Renal cortical epithelial cell (primary cell): Measurements from ENCODE around the gene MRPL47. TPM values are rescaled to one million over a fixed set of nuclear protein-coding genes. Genes with fewer than 3 reads are reported as not detected.
"Not testable (repeated sequence)": the region's sequence is repeated elsewhere in the genome, so short reads cannot be mapped to it uniquely, and the experiment has no call there.

Experiments used
- DNase-seq: peaks from one replicate; pipeline ENCODE4 v3.0.0-alpha.2; 2011; ENCODE audit warnings: low read depth
- total RNA-seq: library from RNA; depleted of rRNA; stranded (reverse); fragments of >200 nt; gene quantifications from 2 replicates; pipeline ENCODE4 v1.2.3, GENCODE V29; 2014

MRPL47 gene
- 29.7 and 40.1 TPM in 2 replicates for total RNA-seq

DNA sequence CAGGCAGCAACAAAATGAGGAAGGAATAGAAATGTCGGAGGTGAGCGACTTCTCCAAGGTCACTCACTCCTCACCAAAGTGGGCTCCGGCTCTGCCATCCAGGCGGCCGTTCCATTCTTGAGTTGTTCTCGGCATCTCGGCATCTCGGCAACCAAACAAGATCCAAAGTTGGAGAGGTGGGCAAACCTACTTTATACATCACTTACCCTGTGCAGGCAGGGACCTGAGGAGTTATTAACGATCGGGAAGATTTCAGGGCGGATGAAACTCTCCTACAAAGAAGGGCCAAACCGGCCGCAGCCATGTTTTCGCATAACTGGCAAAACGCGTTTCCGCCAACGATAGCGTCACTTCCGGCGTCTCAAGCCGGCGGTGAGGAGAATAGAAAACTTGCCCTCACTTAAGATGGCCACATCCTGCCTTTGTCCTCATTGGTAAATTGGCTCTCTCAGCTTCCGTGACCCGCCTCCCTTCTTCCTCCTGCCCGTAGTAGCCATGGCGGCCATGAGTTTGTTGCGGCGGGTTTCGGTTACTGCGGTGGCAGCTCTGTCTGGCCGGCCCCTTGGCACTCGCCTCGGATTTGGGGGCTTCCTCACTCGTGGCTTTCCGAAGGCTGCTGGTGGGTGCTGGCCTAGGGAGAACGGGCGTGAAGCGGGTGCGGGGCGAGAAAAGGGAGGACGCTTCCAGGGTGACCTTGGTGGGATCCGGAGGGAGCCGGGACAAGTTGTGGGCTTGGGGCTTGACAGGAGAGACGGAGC lies at the start of gene MRPL47, which contains the start of gene NDUFB5:
TSS of gene MRPL47 (minus strand) at position 318 of the 758 bp plus-strand sequence. CDS start at position 304, 14 bp downstream.
TSS of gene NDUFB5 (plus strand) at position 474 of the 758 bp plus-strand sequence. CDS start at position 496, 22 bp downstream.
- DNase-seq: peak; percentile 95

GRCh38 chr3:179653096-179653797 lies 48.8 kb upstream of the MRPL47 start:
- DNase-seq: peak; percentile 60

- peak; percentile 63 for DNase-seq
Measured at GRCh38 chr3:179652447-179653095, 48.1 kb upstream of the MRPL47 start, which contains the start of gene USP13. USP13 (plus strand) TSS chr3:179653040; CDS start chr3:179653226, 186 bp downstream.

DNA sequence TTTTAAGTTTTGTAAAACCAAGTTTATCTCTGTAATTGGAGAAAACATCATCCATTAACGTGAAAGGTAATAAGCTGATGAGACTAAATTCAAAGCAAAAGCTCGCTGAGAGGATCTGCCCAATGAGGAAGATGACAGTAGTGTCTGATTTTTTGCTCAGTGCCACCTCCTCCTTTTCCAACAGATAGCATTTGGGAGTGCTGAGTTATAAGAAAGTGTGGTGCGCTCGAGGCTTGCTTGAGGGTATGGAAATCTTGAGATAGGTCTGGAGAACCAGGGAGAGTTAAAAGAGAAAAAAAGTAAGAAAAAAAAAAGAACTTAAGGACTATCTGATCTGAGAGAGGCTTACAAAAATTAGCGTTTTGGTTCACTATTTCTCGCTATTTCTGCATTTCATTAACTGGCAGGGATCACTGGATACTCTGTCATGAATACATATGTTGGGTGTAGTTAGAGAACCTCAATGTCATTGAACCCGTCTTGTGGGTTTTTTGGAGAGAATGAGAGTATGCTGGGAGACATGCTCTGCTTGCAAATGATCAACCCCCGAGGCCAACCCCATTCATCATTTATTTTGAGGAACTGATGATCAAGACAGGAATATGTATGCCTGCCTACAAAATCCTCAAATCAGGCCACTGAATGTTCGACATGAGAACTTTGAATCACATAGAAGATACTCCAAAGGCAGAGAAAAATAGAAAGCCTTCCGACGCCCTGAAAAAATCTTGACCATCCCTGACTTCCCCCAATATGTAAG lies 47.4 kb upstream of the MRPL47 start:
- DNase-seq: no peak

- no peak for DNase-seq
Measured at GRCh38 chr3:179646177-179646576, 41.7 kb upstream of the MRPL47 start.

- DNase-seq: not testable (repeated sequence)
Measured at GRCh38 chr3:179643837-179644236, 39.4 kb upstream of the MRPL47 start.

DNA sequence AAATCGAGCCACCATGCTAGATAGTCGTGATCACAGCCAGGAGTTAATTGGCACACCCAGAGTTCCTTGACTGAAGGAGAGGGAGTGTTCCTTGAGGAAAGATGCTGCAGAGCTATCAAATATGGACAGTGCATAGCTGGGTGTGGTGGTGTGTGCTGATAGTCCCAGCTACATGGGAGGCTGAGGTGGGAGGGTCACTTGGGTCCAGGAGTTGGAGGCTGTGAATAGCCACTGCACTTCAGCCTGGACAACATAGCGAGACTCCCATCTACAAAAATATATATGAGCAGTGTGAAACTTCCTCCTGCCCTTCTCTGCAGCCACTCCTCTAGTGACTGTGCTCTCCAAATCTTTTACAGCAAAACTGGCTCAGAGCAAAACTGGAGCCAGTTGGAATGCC lies 38.4 kb upstream of the MRPL47 start:
- DNase-seq: no peak

- no peak for DNase-seq
Measured at GRCh38 chr3:179640469-179640868, 36.0 kb upstream of the MRPL47 start.

GRCh38 chr3:179630753-179631451 lies 26.5 kb upstream of the MRPL47 start:
- no peak for DNase-seq

- DNase-seq: no peak
Measured at GRCh38 chr3:179624451-179624850, 20.0 kb upstream of the MRPL47 start.

- no peak for DNase-seq
Measured at GRCh38 chr3:179622023-179622422, 17.6 kb upstream of the MRPL47 start.

DNA sequence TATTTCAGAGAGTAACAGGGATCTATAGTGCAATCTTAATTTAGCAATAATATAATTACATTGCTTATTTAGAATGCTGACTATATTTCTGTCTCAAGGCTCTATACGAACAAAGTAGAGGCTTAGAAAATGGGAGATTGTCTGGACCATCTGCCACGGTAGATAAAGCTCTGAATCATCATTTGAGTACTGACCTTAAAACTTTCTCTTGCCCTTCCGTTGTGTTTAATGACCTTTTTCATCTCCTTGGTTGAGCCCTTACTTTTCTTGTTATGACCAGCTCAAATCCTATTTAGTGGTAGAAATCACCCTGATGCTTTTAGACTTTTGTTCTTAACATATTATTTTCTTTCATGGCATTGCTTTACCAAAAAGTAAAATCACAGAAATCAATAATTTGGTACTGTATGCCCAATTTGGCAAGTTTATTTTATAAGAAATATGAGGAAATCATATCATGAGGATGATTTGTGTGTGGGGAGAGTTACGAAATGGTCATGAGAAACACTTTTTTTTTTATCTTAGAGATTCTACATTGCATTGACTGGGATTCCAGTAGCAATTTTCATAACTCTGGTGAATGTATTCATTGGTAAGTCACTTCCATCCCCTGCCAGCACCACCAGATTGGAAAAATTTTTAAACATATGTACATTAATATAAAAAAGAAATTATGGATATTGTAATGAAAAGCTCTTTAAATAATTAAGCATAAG lies 11.2 kb upstream of the MRPL47 start:
- no peak for DNase-seq

DNA sequence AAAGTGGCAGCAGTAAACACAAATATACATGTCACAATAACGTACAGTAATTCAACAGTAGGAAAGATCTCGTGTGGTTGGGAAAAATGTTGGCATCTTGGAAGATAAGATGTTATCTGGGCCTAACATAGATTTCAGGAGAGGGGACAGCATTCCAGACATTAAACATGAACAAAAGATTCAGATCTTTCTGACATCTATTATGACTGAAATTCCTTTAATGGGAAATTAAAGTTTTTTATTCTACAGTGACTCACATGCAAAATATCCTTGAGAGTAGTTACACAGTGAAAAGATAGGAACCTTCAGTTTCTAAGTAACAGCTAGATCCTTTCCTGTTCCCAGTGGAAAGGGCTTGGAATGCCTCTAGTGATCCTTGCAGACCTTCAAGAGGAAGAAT lies 9.4 kb upstream of the MRPL47 start:
- DNase-seq: peak; percentile 46

- no peak for DNase-seq
Measured at GRCh38 chr3:179610066-179610465, 5.6 kb upstream of the MRPL47 start.

- no peak for DNase-seq
Measured at GRCh38 chr3:179608931-179609720, 4.7 kb upstream of the MRPL47 start.

DNA sequence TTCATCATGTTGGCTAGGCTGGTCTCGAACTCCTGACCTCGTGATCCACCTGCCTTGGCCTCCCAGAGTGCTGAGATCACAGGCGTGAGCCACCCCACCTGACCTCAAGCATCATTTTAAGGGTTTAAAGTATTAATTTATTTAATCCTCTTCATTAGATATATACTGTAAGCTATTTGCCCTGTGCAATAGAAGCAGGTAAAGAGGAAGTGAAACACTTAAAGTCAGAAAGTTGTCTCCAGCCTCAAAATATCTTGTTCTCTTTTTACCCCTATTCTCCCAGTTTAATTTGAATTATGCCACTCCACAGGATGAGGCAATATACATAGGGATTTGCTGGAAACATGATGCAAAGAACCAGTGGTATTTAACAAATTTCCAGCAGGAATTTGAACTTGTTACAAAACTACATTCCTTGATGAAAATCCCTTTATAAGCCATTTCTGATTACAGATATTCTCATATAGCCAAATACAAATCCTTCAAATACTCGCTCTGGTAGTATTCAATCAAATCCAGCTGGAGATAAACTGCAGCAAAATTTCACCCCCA lies 2.2 kb upstream of the MRPL47 start:
- DNase-seq: no peak

- peak; percentile 6 for DNase-seq
Measured at GRCh38 chr3:179603831-179604230, 607 bp downstream of the MRPL47 start.

- no peak for DNase-seq
Measured at GRCh38 chr3:179603321-179603720, 1.1 kb downstream of the MRPL47 start.

- DNase-seq: no peak
Measured at GRCh38 chr3:179599531-179599930, 4.9 kb downstream of the MRPL47 start.
